CD4-positive, alpha-beta T cell treated with Interleukin-15 for 1 hour (primary cell): ENCODE measurements around the gene RACK1.

ENCODE experiments used
- DNase-seq: peaks from one replicate; pipeline ENCODE4 v3.0.0-alpha.2; 2020

Gene RACK1

DNA sequence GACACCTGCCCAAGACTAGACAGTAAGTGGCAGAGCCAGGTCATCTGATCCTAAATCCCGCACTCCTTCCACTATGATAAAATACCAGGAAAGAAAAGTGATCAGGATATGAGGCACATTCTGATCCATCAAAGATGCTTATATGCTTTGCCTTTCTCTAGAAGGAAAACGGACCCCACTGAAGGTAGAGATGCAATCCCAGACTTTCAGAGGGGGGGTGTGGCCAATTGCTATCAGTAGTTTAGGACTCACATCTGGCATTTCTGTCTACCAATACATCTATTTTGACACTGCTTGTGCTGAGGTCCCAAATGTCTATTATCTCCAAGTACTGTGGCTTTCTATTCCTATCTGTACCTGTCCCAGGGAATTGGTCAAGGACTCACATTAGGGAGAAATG, 15.6 kb upstream of the RACK1 start:
- no peak for DNase-seq

GRCh38 chr5:181258576-181258975, 14.9 kb upstream of the RACK1 start:
- no peak for DNase-seq

GRCh38 chr5:181255836-181256578, 12.3 kb upstream of the RACK1 start:
- no peak for DNase-seq

- no peak for DNase-seq
Measured at GRCh38 chr5:181255276-181255675, 11.6 kb upstream of the RACK1 start.

DNA sequence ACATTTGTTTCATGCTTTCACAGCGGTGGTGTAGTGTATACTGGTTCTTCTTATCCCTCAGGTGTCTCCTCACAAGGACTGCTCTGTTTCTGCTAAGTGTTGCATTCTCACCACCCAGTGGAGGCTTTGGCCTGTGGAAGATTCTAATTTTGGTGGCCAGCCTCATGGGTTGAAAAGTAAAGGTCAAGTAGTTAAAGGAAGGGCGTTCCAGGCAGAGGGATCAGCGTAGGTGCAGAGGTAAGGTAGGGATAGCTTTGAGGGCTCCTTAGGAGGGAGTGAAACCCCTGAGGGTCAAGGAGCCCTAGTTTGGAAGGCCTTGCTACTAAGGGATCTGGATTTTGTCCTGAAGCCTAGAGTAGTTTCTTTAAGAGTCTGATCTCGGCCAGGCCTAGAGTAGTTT, 4.6 kb upstream of the RACK1 start:
- no peak for DNase-seq

DNA sequence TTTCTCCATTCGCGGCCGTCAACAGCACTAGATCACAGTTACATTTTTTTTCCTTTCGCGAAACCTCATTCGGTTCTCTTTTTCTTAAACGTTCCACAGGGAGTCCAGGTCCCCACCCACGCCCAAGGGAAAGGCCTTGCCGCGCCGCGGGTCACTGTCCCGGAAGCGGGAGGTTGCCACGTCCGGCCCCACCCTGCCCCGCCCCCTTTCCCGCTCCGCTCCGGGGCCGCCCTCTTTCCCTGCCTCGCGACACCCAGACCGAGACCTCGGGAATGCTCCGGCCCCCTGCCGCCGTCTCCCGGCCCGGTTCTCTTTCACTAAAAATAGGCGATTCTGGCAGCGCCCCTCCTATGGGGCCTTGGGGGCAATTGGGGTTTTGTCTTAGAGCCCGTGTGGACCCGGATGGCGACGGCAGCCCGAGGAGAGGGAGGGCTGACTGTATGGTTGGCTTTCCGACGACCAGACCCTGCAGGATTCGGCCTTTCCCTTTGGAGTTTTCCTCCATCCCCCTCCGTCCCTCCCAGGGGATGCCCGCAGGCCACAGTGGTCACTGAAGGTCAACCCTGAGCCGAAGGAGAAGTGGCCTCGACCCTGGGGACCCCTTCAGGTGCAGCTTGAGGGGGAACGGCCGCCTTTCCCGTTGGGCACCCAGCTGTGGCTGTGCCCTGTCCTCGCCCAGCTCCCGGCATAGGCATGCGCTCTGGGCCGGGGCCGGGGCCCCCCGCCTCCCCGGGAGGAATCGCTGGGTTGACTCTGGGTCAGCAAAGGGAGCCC, 2.8 kb upstream of the RACK1 start:
- peak; percentile 69 for DNase-seq

DNA sequence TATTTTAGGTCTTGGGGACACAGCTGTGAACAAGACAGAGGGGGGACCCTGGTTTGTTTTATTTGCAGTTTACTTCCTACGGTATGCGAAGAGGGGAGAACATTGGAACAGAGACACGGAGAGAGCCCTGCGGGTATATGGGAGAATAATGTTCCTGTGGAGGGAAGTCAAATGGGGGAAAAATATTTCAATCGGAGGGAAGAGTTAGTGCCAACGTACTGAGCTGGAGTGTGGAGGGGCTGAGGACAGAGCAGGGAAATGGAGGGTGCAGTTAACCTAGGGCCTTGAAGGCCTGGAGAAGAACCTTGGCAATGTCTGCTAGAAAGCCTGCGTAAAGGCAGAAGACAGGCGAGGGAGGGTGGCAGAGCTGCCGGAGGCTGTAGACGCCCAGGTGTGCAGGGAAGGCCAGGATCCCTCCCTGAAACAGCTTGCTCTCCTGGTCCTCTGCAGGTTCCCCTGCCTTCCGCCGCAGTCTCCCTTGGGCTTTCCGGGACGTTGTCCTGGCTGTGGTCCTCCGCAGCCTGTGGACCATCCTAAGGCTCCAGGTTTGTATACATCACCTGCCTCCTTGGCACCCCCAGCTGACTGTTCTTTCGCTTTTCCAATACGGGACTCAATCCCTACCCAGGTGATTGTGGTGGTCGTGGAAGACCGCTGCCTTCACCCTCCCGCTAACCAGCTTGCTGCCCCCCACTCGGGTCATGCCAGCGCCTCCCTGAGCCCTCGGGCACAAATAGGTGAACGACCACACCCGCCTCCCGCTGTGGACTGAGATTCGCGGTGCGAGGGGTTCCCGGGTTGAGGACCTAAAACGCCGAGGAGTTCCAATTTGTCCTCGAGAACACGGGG, 1.9 kb upstream of the RACK1 start:
- no peak for DNase-seq

- DNase-seq: no peak
Measured at GRCh38 chr5:181243018-181243563, 615 bp downstream of the RACK1 start.

DNA sequence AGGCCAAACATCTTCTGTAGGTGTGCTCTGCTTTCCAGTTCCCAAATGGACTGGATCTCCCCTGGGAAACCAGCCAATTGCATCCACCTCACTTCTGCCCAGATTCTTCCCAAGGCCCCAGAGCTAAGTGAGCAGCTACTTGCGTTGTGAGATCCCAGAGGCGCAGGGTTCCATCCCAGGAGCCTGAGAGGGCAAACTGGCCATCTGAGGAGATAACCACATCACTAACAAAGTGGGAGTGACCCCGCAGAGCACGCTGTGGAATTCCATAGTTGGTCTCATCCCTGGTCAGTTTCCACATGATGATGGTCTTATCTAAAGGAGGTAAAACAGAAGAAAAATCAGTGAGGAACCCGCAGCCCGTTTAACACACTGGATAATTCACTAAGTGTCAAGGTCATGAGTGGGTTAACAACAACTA, 1.7 kb downstream of the RACK1 start:
- DNase-seq: no peak

- DNase-seq: peak; percentile 45
Measured at GRCh38 chr5:181241393-181241975, 2.2 kb downstream of the RACK1 start.

GRCh38 chr5:181239062-181239663, 4.5 kb downstream of the RACK1 start:
- no peak for DNase-seq

GRCh38 chr5:181237729-181238385, 5.8 kb downstream of the RACK1 start:
- DNase-seq: no peak

DNA sequence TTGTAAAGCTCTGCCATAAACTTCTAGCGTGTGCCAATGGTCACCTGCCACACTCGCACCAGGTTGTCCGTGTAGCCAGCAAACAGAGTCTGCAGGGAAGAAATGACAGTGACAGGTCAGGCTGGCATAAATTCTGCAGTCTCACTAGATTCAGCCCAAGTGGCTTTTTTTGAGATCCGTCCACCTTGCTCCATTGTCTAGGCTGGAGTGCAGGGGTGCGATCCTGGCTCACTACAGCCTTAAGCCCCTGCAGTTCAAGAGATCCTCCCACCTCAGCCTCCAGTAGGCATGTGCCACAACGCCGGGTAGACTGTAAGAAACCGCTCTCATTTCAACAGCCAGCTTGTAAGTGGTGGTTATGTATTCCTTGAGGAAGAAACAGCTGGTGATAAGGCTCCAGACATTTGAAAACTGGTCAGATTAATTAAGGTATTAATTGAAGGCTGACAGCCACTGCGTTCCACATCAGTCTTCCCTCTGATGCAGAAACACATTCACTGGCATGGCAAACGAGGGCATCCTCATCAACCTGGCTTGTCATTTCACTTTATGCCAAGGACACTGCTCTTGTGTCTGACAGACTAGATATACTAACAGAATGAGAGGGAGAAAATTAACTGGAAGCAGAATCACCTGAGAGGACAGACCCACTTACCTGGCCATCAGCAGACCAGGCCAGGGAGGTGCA, 6.6 kb downstream of the RACK1 start:
- no peak for DNase-seq

- DNase-seq: no peak
Measured at GRCh38 chr5:181236471-181236870, 7.2 kb downstream of the RACK1 start.

DNA sequence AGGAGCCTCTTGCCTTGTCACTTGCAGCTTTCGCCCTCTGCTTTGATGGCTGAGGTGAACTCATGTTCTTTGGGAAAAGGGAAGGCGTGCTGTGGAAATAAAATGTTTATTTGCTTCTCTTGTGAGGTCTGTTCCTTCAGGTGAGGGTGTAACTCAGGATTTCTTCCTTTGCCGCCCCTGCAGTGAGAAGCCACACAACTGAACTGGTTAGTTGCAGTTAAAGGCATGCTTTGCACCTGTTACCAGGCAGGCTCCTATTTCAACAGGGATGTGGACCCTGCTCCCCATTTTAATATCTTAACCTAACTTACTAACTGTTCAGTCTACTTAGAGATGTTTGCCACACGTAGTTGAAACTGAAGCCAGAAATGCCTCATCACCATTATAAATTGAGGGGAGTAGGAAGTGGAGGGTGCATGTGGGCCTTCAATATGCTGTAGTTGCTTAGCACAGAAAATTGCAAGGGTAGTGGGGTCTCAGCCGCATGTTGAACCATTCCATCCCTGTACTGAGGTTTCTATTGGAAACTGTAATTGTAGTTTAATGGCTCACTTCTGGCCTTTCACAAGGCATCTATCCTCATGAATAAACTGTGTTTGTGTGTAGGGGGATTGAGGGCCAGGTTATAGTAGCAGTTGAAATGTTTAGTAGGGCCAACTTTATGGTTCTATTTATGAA, 7.9 kb downstream of the RACK1 start:
- DNase-seq: no peak

- no peak for DNase-seq
Measured at GRCh38 chr5:181235323-181235688, 8.4 kb downstream of the RACK1 start.

DNA sequence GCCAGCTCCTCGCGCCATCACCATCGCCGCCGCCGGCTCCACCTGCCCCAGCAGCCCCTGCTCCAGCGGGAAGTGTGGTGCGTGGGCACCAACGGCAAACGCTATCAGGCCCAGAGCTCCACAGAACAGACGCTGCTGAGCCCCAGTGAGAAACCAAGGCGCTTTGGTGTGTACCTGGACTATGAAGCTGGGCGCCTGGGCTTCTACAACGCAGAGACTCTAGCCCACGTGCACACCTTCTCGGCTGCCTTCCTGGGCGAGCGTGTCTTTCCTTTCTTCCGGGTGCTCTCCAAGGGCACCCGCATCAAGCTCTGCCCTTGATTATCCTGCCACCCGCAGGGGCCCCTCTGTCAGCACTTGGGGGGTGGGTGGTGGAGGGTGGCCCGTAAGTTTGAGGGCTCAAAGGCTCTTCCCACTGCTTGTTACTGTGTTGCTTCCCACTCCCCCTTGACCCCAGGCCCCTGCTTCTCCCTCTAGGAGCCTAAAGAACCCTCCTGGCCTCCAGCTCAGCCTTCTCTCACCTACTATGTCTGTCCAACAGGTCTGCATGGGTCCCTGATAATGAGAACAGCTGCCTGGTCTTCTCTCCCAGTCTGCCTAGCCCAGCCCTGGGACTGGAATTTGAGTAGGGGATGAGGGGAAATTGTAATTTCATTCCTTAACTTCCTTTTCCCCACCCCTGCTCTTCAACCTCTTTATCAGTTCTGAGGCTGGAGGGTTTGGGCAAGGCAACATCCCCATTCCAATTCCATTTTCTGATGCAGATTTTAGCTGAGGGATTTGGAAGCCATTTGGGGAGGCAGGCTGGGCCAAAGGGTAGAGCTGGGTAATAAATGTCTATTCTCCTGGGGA, 9.0 kb downstream of the RACK1 start:
- DNase-seq: no peak

DNA sequence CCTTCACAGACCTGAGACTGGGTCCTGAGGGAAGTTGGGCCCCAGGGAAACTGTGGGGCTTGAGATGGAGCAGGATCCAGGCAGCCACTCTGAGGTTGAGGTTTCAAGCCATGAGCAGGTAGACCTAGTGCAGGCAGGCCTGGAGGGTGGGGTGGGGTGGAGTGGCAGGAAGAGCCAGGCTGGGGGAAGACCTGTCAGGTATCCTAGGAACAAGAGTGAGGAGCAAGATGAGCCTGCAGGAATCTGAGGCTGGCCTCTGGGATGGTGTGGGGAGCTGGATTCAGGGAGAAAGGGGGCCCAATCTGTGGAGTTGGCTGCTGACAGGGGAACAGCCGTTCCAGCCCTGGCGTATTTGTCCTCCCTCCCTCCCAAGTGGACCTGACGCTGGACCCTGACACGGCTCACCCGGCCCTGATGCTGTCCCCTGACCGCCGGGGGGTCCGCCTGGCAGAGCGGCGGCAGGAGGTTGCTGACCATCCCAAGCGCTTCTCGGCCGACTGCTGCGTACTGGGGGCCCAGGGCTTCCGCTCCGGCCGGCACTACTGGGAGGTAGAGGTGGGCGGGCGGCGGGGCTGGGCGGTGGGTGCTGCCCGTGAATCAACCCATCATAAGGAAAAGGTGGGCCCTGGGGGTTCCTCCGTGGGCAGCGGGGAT, 9.8 kb downstream of the RACK1 start:
- no peak for DNase-seq
